MM.1S (cell line): Measurements from ENCODE around the gene HES1.

Experiments
- DNase-seq: peaks from one replicate; pipeline ENCODE4 v3.0.0-alpha.2; 2015
- H2AFZ ChIP-seq: fragments of 300-600 bp; sonication (generic); 2 replicates; pipeline ENCODE4 v1.6.0; 2016; ENCODE audit warnings: antibody characterized with exemption, low read length
- H3F3A ChIP-seq: fragments of 300-600 bp; sonication (generic); 2 replicates; pipeline ENCODE4 v1.6.1; 2016; ENCODE audit warnings: mild to moderate bottlenecking, antibody characterized with exemption, low read length, moderate library complexity, mixed read lengths; ENCODE audit not compliant: insufficient read depth
- H3K27ac ChIP-seq: fragments of 300-600 bp; sonication (generic); 2 replicates; pipeline ENCODE4 v1.5.1; 2016; ENCODE audit warnings: mild to moderate bottlenecking, low read length
- H3K27me3 ChIP-seq: fragments of 300-600 bp; sonication (generic); replicated peaks from 2 replicates; pipeline ENCODE4 v1.6.0; 2016; ENCODE audit warnings: low read length; ENCODE audit not compliant: insufficient read depth
- H3K36me3 ChIP-seq: fragments of 300-600 bp; sonication (generic); replicated peaks from 2 replicates; pipeline ENCODE4 v1.6.1; 2016; ENCODE audit warnings: mild to moderate bottlenecking, low read length, mixed read lengths; ENCODE audit not compliant: insufficient read depth
- H3K4me1 ChIP-seq: fragments of 300-600 bp; sonication (generic); 2 replicates; pipeline ENCODE4 v1.6.1; 2016; ENCODE audit warnings: low read length, mixed read lengths
- H3K4me2 ChIP-seq: fragments of 300-600 bp; sonication (generic); 2 replicates; pipeline ENCODE4 v1.6.0; 2016; ENCODE audit warnings: low read depth, low read length
- H3K4me3 ChIP-seq: fragments of 300-600 bp; sonication (generic); 2 replicates; pipeline ENCODE4 v1.5.1; 2016; ENCODE audit warnings: low read length, mixed read lengths
- H3K79me2 ChIP-seq: fragments of 300-600 bp; sonication (generic); 2 replicates; pipeline ENCODE4 v1.6.1; 2016; ENCODE audit warnings: mixed run types, low read length, mixed read lengths
- H3K9ac ChIP-seq: fragments of 300-600 bp; sonication (generic); 2 replicates; pipeline ENCODE4 v1.6.1; 2016; ENCODE audit warnings: low read length, mixed read lengths
- H3K9me2 ChIP-seq: fragments of 300-600 bp; sonication (generic); replicated peaks from 2 replicates; pipeline ENCODE4 v1.6.1; 2016; ENCODE audit warnings: mild to moderate bottlenecking, low read length, mixed read lengths; ENCODE audit not compliant: insufficient read depth
- H3K9me3 ChIP-seq: fragments of 300-600 bp; sonication (generic); replicated peaks from 2 replicates; pipeline ENCODE4 v1.6.1; 2016; ENCODE audit warnings: mild to moderate bottlenecking, low read length, mixed read lengths; ENCODE audit not compliant: insufficient read depth
- H4K20me1 ChIP-seq: fragments of 300-600 bp; sonication (generic); 2 replicates; pipeline ENCODE4 v1.6.1; 2016; ENCODE audit warnings: mild to moderate bottlenecking, low read length, moderate library complexity, mixed read lengths; ENCODE audit not compliant: insufficient read depth
- EZH2 ChIP-seq: fragments of 300-600 bp; sonication (generic); optimal IDR thresholded peaks from 2 replicates; pipeline ENCODE3; 2017; ENCODE audit warnings: low read depth, mild to moderate bottlenecking, antibody characterized with exemption, low read length, mixed read lengths
- EZH2phosphoT487 ChIP-seq: fragments of 300-600 bp; sonication (generic); IDR thresholded peaks from 2 replicates; pipeline ENCODE4 v1.6.1; 2018; ENCODE audit warnings: antibody characterized with exemption, low read length
- TF ChIP-seq, protein P1 (sequence below): fragments of 300-600 bp; sonication (generic); IDR thresholded peaks from 2 replicates; pipeline ENCODE4 v1.5.1; 2016; ENCODE audit warnings: antibody characterized with exemption, low read length, mixed read lengths

Gene HES1

DNA sequence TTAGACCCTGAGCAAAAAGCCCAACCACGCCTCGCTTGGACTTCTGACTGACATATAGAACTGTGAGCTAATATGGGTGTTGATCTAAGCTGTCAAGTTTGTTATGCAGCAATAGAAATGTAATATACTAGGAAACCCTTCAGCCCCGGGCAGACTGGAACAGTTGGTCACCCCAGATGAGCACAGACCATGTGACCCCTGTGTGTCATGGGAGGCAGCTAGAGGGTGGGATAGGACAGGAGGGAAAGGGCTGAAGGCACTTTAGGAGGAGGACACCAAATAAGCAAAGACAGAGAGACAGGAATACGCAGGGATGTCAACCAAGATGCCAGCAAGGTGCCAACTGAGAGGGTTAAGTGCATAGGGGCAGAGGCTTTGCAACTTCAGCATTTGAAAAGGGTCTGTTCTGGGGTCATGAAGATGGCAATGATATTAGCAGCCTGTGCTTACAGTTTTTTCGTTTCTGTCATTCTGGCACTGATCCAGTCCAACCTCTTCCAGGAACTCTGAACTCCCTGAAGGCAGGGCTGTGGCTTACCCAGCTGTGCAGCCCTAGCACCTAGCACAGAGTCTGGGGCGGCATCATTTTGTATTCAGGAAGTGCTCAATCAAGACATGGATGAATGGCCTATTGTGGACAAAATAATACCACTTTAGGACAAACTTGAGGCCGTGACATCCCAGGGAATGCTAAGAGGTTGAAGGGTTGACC, 51.4 kb downstream of the HES1 start:
- Histone ChIP-seq H3K79me2 (no peaks in the 10 kb centered on the region), H2AFZ (no peak overlapping the region), H3K4me2 (no peak overlapping the region), H3K27ac (no peak overlapping the region), H3K9me3 (no peaks in the 10 kb centered on the region), H4K20me1 (no peaks in the 10 kb centered on the region), H3F3A (no peaks in the 10 kb centered on the region), H3K36me3 (no peaks in the 10 kb centered on the region), H3K27me3 (no peaks in the 10 kb centered on the region), H3K4me3 (no peak overlapping the region), H3K4me1 (no peaks in the 10 kb centered on the region), H3K9ac (no peak overlapping the region), H3K9me2 (no peaks in the 10 kb centered on the region)
- DNase-seq = no peak
- TF ChIP-seq EZH2 = no peak
- no peak for TF ChIP-seq EZH2phosphoT487
- TF ChIP-seq, protein P1, sequence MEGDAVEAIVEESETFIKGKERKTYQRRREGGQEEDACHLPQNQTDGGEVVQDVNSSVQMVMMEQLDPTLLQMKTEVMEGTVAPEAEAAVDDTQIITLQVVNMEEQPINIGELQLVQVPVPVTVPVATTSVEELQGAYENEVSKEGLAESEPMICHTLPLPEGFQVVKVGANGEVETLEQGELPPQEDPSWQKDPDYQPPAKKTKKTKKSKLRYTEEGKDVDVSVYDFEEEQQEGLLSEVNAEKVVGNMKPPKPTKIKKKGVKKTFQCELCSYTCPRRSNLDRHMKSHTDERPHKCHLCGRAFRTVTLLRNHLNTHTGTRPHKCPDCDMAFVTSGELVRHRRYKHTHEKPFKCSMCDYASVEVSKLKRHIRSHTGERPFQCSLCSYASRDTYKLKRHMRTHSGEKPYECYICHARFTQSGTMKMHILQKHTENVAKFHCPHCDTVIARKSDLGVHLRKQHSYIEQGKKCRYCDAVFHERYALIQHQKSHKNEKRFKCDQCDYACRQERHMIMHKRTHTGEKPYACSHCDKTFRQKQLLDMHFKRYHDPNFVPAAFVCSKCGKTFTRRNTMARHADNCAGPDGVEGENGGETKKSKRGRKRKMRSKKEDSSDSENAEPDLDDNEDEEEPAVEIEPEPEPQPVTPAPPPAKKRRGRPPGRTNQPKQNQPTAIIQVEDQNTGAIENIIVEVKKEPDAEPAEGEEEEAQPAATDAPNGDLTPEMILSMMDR = no peak
